ENCODE data around the gene RUNDC3A.
A peak's percentile ranks its signal among the peaks of the same experiment; 100 is the strongest.
"Not testable (repeated sequence)": the region's sequence is repeated elsewhere in the genome, so short reads cannot be mapped to it uniquely, and the experiment has no call there.

Gene RUNDC3A

DNA sequence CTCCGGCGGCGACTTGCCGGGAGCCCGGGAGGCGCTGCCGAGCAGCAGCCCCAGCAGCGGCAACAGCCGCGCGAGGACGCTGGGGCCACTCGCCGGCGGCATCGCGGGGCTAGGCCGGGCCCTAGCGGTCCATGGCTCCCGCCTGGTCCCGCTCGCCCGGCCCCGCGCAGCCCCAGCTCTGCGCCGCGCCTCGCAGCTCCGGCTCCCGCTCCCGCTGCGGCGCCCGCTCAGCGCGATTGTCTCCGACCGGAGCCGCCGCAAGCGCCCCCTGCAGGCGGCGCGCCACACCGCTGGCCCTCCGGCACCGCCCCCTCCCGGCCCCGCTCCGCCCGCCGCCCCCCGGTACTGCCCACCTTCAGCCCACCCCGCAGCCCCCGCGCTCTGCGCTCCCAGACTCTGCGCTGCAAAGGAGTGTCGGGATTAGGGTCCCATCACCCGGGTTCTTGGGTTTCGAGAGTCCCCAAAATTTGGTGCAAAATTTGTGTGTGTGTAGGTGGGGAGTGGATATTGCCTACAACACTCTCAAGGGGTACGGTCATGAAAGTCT, 55.3 kb downstream of the RUNDC3A start, which contains the start of gene FAM171A2:
FAM171A2 (minus strand) TSS at position 241 of the 547 bp plus-strand sequence; CDS start at position 102, 139 bp downstream.
- no peak for DNase-seq (ENCODE audit: low read depth)

DNA sequence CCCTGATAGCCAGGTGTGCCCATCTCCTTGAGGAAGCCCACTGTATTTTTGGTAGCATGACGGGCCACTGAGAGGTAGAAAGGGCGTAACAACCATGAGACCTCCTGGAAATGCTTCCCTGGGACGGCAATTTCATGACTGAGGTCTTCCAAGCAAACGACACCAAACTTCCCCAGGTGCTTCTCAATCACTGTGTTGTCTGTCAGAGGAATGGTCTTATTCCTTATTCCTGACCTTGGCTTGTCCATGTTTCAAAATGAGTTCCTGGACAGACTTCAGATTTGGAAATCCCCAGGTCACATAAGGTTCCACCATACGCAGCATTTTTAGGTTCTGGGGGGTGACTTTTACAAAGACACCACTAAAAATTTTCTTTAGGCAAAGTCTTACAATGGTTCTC, 56.6 kb downstream of the RUNDC3A start:
- not testable (repeated sequence) for H3K4me3 ChIP-seq (ENCODE audit: control insufficient read depth, low read depth, low read length); DNase-seq (ENCODE audit: low read depth)

More for the DNA sequence above, 55.3 kb downstream of the RUNDC3A start, which contains the start of gene FAM171A2:
- TF ChIP-seq, protein P1, sequence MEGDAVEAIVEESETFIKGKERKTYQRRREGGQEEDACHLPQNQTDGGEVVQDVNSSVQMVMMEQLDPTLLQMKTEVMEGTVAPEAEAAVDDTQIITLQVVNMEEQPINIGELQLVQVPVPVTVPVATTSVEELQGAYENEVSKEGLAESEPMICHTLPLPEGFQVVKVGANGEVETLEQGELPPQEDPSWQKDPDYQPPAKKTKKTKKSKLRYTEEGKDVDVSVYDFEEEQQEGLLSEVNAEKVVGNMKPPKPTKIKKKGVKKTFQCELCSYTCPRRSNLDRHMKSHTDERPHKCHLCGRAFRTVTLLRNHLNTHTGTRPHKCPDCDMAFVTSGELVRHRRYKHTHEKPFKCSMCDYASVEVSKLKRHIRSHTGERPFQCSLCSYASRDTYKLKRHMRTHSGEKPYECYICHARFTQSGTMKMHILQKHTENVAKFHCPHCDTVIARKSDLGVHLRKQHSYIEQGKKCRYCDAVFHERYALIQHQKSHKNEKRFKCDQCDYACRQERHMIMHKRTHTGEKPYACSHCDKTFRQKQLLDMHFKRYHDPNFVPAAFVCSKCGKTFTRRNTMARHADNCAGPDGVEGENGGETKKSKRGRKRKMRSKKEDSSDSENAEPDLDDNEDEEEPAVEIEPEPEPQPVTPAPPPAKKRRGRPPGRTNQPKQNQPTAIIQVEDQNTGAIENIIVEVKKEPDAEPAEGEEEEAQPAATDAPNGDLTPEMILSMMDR (IDR thresholded peaks at IDR 0.05; ENCODE audit: control insufficient read depth, insufficient read depth, low read depth, low read length, missing control alignments): peak; percentile 45
- peak within 1 kb of the TSS; percentile 87 for H3K4me3 ChIP-seq (ENCODE audit: control insufficient read depth, low read depth, low read length)

DNA sequence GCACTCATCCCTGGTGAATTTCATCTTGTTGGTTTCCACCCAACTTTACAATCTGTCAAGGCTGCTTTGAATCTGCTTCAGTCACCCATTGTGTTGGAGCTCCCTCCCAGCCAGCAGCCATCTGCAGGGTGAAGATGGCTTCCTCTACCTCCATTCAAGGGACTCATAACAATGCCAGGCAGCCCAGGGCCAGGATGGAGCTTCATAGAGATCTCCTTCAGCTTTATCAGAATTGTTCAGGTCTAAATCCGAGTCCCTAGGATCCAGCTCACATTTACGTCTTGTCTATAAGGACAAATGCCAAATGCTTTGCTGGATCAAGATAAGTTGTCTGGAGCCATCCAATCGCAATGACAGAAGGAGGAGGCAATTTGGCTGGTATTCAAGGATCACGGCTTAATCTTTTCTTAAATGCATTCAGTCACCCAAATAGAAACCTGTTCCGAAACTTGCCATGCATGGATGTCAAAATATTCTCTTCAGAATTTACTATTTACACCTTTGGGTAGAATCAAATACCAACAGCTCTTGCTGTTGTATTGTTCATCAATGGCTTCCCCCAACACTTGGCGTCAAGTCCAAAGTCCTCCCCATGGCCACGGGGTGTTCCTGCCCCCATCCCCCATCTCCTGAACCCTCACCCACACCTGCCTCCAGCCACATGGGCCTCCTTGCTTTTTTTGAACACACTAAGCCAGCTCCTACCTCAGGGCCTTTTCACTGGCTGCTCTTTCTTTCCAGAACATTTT, 59.0 kb downstream of the RUNDC3A start:
- H3K4me3 ChIP-seq (ENCODE audit: control insufficient read depth, low read depth, low read length): no peak overlapping the region
- DNase-seq (ENCODE audit: low read depth): no peak

More for the DNA sequence above, 59.0 kb downstream of the RUNDC3A start:
- TF ChIP-seq, protein P1 (IDR thresholded peaks at IDR 0.05; ENCODE audit: control insufficient read depth, insufficient read depth, low read depth, low read length, missing control alignments): no peak
